Measurements from ENCODE around the gene SLC9B1. TPM values are rescaled to one million over a fixed set of nuclear protein-coding genes. Genes with fewer than 3 reads are reported as not detected.

SLC9B1 gene
- total and polyA plus RNA-seq, 2 of the 8 experiments (the other 6 are each of a cell fraction or from before 2014, with no cell fraction given), result 0.08 to 0.19 TPM

DNA sequence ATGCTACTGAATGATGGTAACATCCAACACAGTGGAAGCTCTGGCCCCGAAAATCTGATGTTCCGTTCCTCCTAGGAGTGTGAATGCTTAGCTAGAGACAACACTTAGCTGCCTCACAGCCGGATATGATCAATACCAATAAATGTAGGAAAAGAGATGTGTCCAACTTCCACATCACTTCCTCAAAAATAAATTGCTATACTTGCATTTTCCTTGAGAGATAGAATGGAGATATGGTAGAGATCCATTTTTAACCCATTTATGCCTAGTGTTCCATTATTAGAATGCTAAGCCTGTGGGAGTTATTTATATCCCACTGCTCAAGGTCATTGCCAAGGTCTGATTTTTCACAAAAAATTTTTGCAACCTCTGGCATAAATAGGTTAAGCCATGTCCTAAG is 5.5 kb upstream of the SLC9B1 start:
- H2BK15ac ChIP-seq (ENCODE audit: low read length), result no peak overlapping the region
- H2BK12ac ChIP-seq (ENCODE audit: low read depth, low read length), result no peak overlapping the region
- no peak for TF ChIP-seq GABPA (IDR thresholded peaks at IDR 0.05; ENCODE audit: borderline replicate concordance, insufficient read depth, low read length)
- TF ChIP-seq JUN (IDR thresholded peaks at IDR 0.05; ENCODE audit: low read depth, low read length), result no peak
- TF ChIP-seq SIN3A (conservative IDR thresholded peaks at IDR 0.05 in 1 of 2, IDR thresholded peaks at IDR 0.05 in 1 of 2; ENCODE audit: low read depth in 1 of 2, low read length in 2 of 2), result no peak
- TF ChIP-seq CREB1 (IDR thresholded peaks at IDR 0.05), result no peak
- TF ChIP-seq HDAC6 (IDR thresholded peaks at IDR 0.05; ENCODE audit: low read depth, low read length), result no peak
- no peak for TF ChIP-seq ASH2L (IDR thresholded peaks at IDR 0.05; ENCODE audit: low read length)
- TF ChIP-seq TAF1 (IDR thresholded peaks at IDR 0.05; ENCODE audit: low read depth, low read length), result no peak
- TF ChIP-seq SAP30 (IDR thresholded peaks at IDR 0.05; ENCODE audit: insufficient read depth, insufficient replicate concordance, low read length), result no peak
- no peak for TF ChIP-seq SP1 (IDR thresholded peaks at IDR 0.05; ENCODE audit: low read depth, low read length)
- no peak for TF ChIP-seq GTF2F1 (IDR thresholded peaks at IDR 0.05; ENCODE audit: borderline replicate concordance, low read depth, low read length)
- TF ChIP-seq KDM1A (IDR thresholded peaks at IDR 0.05; ENCODE audit: borderline replicate concordance, low read length), result no peak
- TF ChIP-seq YY1 (IDR thresholded peaks at IDR 0.05; ENCODE audit: low read depth, low read length), result no peak
- FAIRE-seq, result no peak
- H4K91ac ChIP-seq (replicated peaks; ENCODE audit: insufficient read length, low read length), result no peak overlapping the region
- no peak overlapping the region for H4K5ac ChIP-seq (ENCODE audit: insufficient read length, low read depth, low read length)
- CTCF ChIA-PET (ENCODE audit: partially characterized antibody), result interaction anchor here (1.0 to 1.2 kb wide), 5 partner anchors 7 to 571 kb away, joined by 3 to 6 read pairs (median 3); no protein-coding TSS in a partner anchor
- no peaks in the 10 kb centered on the region for H4K20me1 ChIP-seq (replicated peaks in 1 of 2; ENCODE audit: control insufficient read depth in 1 of 2, insufficient read depth in 2 of 2, low read length in 2 of 2)
- no peaks in the 10 kb centered on the region for H3K79me1 ChIP-seq (ENCODE audit: low read depth, low read length)
- DNase-seq (ENCODE audit: low read depth in 1 of 2, low spot score in 2 of 2), result no peak
- no peaks in the 10 kb centered on the region; the same call in 1 of the 2 replicates for H3K23me2 ChIP-seq (ENCODE audit: low read depth, low read length)
- no peak overlapping the region for H3K4ac ChIP-seq (replicated peaks; ENCODE audit: insufficient read length, low read depth, low read length)
- H3K14ac ChIP-seq (ENCODE audit: insufficient read length), result no peak overlapping the region
- no peak overlapping the region for H3K9ac ChIP-seq (replicated peaks in 1 of 4; ENCODE audit: extremely low read depth in 1 of 4, low read depth in 3 of 4, low read length in 3 of 4)
- H3K18ac ChIP-seq (ENCODE audit: extremely low read depth, low read length), result no peak overlapping the region
- H2BK5ac ChIP-seq (ENCODE audit: low read depth, low read length), result no peak overlapping the region
- H3K4me3 ChIP-seq (ENCODE audit: extremely low read depth in 1 of 4, insufficient read depth in 2 of 4, low read depth in 3 of 4, low read length in 4 of 4), result no peak overlapping the region
- POLR2A ChIA-PET (ENCODE audit: partially characterized antibody), result no interaction called here
- no peak overlapping the region for H3K56ac ChIP-seq (replicated peaks; ENCODE audit: insufficient read length, low read depth, low read length)
- 84% methylated on average over 3 of the region's 3 CpGs; no CpG with 5 or more reads in 1 of the 2 experiments for WGBS, 2 experiments (ENCODE audit: extremely low coverage in 1 of 2, insufficient coverage in 1 of 2, insufficient read length in 1 of 2, insufficient replicate concordance in 2 of 2, low coverage in 1 of 2, low lambda C conversion rate in 2 of 2, missing lambda C conversion rate in 1 of 2)
- H3K27ac ChIP-seq (ENCODE audit: low read depth, low read length), result no peak overlapping the region
- no peak overlapping the region for H3K4me2 ChIP-seq (ENCODE audit: insufficient read depth in 1 of 2, low read depth in 2 of 2, low read length in 2 of 2)
- peaks cover 0 to 2% (median 0%) of the 10 kb centered on the region in 4 experiments; a peak in 1 of 7 replicates for H3K4me1 ChIP-seq (replicated peaks in 1 of 4; ENCODE audit: control insufficient read depth in 3 of 4, insufficient read depth in 4 of 4, low read length in 3 of 4)
- no peak overlapping the region for H4K8ac ChIP-seq (ENCODE audit: extremely low read depth, insufficient read depth, low read length)
- H2AK5ac ChIP-seq (ENCODE audit: low read depth, low read length), result no peak overlapping the region
- no peak overlapping the region for H2AFZ ChIP-seq (ENCODE audit: low read length)
- H2BK20ac ChIP-seq (ENCODE audit: low read length), result no peak overlapping the region
- no peaks in the 10 kb centered on the region for H3K27me3 ChIP-seq (replicated peaks in 1 of 4; ENCODE audit: control insufficient read depth in 3 of 4, extremely low read depth in 1 of 4, insufficient read depth in 3 of 4, low read length in 3 of 4)
- no peak overlapping the region for H2BK120ac ChIP-seq (replicated peaks; ENCODE audit: low read depth, low read length)
- no peaks in the 10 kb centered on the region for H3K79me2 ChIP-seq (ENCODE audit: control insufficient read depth in 1 of 2, insufficient read depth in 2 of 2, low read length in 2 of 2)
- H3K23ac ChIP-seq (ENCODE audit: insufficient read length), result no peak overlapping the region
- H3K36me3 ChIP-seq (ENCODE audit: control insufficient read depth in 2 of 4, insufficient read depth in 4 of 4, low read length in 3 of 4), result no peaks in the 10 kb centered on the region
- no peaks in the 10 kb centered on the region for H3K9me3 ChIP-seq (ENCODE audit: insufficient read depth in 2 of 2, low read depth in 1 of 2, low read length in 1 of 2)

Measured in H1 (cell line).